H1 (cell line): Measurements from ENCODE around the gene TRIM5. TPM values are rescaled to one million over a fixed set of nuclear protein-coding genes. Genes with fewer than 3 reads are reported as not detected.

Source experiments
- CTCF ChIA-PET: fragments of 300-600 bp; sonication (Branson Sonifier 250); formaldehyde crosslinking; loops from one replicate; lab custom pipeline; 2021; ENCODE audit not compliant: partially characterized antibody; lab: Charles Lee
- POLR2A ChIA-PET: fragments of 300-600 bp; sonication (Branson Sonifier 250); formaldehyde crosslinking; loops from one replicate; lab custom pipeline; 2021; ENCODE audit warnings: inconsistent platforms; ENCODE audit not compliant: partially characterized antibody; lab: Charles Lee
- DNase-seq, 2 experiments: peaks; one replicate each; pipeline versions ENCODE4 v3.0.0 to v3.0.0-alpha.2; 2010 to 2022; ENCODE audit warnings: low spot score in 2 of 2, low read depth in 1 of 2, mixed read lengths in 1 of 2
- FAIRE-seq: peaks from 2 replicates; lab custom pipeline; 2011; peaks lifted over from hg19 to GRCh38; lab: Jason Lieb, UNC
- H2AFZ ChIP-seq: 2 replicates; pipeline ENCODE4 v1.8.1; 2012; ENCODE audit warnings: low read length, inconsistent platforms
- H2AK5ac ChIP-seq: 2 replicates; pipeline ENCODE4 v1.6.1; 2013; ENCODE audit warnings: low read depth, low read length
- H2BK120ac ChIP-seq: replicated peaks from 2 replicates; pipeline ENCODE3; 2013; ENCODE audit warnings: low read depth, low read length, inconsistent platforms
- H2BK12ac ChIP-seq: 2 replicates; pipeline ENCODE4 v1.6.1; 2013; ENCODE audit warnings: low read depth, low read length
- H2BK15ac ChIP-seq: 2 replicates; pipeline ENCODE4 v1.6.1; 2013; ENCODE audit warnings: low read length
- H2BK20ac ChIP-seq: 2 replicates; pipeline ENCODE4 v1.6.1; 2013; ENCODE audit warnings: low read length
- H2BK5ac ChIP-seq: 2 replicates; pipeline ENCODE4 v1.6.1; 2013; ENCODE audit warnings: low read depth, low read length
- H3K14ac ChIP-seq: 2 replicates; pipeline ENCODE4 v1.6.1; 2013; ENCODE audit warnings: inconsistent platforms; ENCODE audit not compliant: insufficient read length
- H3K18ac ChIP-seq: 2 replicates; pipeline ENCODE4 v1.6.1; 2013; ENCODE audit warnings: low read length; ENCODE audit errors: extremely low read depth
- H3K23ac ChIP-seq: 2 replicates; pipeline ENCODE4 v1.6.1; 2013; ENCODE audit warnings: inconsistent platforms; ENCODE audit not compliant: insufficient read length
- H3K23me2 ChIP-seq: 2 replicates; pipeline ENCODE4 v1.6.1; 2013; ENCODE audit warnings: low read depth, low read length
- H3K27ac ChIP-seq: 2 replicates; pipeline ENCODE4 v1.6.1; 2011; ENCODE audit warnings: low read depth, low read length, inconsistent platforms
- H3K27me3 ChIP-seq, 4 experiments: replicated peaks in 1 of 4; 1 replicate in 1 of 4; 2 replicates in 3 of 4; pipeline versions ENCODE4 v1.6.1 to v1.8.1; 2011 to 2013; ENCODE audit warnings: low read length in 3 of 4, mild to moderate bottlenecking in 3 of 4, inconsistent platforms in 2 of 4, mixed read lengths in 2 of 4, moderate library complexity in 1 of 4; ENCODE audit not compliant: control insufficient read depth in 3 of 4, insufficient read depth in 3 of 4; ENCODE audit errors: extremely low read depth in 1 of 4
- H3K36me3 ChIP-seq, 4 experiments: 2 replicates each; pipeline versions ENCODE4 v1.6.1 to v1.8.1; 2011 to 2013; ENCODE audit warnings: mild to moderate bottlenecking in 4 of 4, low read length in 3 of 4, moderate library complexity in 2 of 4, control low read depth in 1 of 4, inconsistent platforms in 1 of 4; ENCODE audit not compliant: insufficient read depth in 4 of 4, control insufficient read depth in 2 of 4
- H3K4ac ChIP-seq: replicated peaks from 2 replicates; pipeline ENCODE3; 2013; ENCODE audit warnings: low read length, low read depth, mixed read lengths, inconsistent platforms; ENCODE audit not compliant: insufficient read length
- H3K4me1 ChIP-seq, 4 experiments: replicated peaks in 1 of 4; 1 replicate in 1 of 4; 2 replicates in 3 of 4; pipeline versions ENCODE4 v1.6.1 to v1.8.1; 2011 to 2013; ENCODE audit warnings: low read length in 3 of 4, inconsistent platforms in 2 of 4, mixed read lengths in 1 of 4; ENCODE audit not compliant: insufficient read depth in 4 of 4, control insufficient read depth in 3 of 4
- H3K4me2 ChIP-seq, 2 experiments: 2 replicates each; pipeline versions ENCODE4 v1.6.1 to v1.8.1; 2011 to 2013; ENCODE audit warnings: low read depth in 2 of 2, low read length in 2 of 2, control low read depth in 1 of 2, inconsistent platforms in 1 of 2, mild to moderate bottlenecking in 1 of 2; ENCODE audit not compliant: insufficient read depth in 1 of 2
- H3K4me3 ChIP-seq, 4 experiments: fragments of 200-600, 300-600 bp in 1 of 4; sonication (generic), shearing (Covaris generic), sonication (Bioruptor Twin) in 1 of 4; 2 replicates each; pipeline versions ENCODE4 v1.5.1 to v1.8.1; 2011 to 2016; ENCODE audit warnings: low read length in 4 of 4, low read depth in 3 of 4, control low read depth in 2 of 4, inconsistent platforms in 2 of 4, mild to moderate bottlenecking in 2 of 4, mixed read lengths in 1 of 4, moderate library complexity in 1 of 4; ENCODE audit not compliant: insufficient read depth in 2 of 4; ENCODE audit errors: extremely low read depth in 1 of 4
- H3K56ac ChIP-seq: replicated peaks from 2 replicates; pipeline ENCODE3; 2013; ENCODE audit warnings: low read depth, mild to moderate bottlenecking, mixed read lengths, low read length, inconsistent platforms; ENCODE audit not compliant: insufficient read length
- H3K79me1 ChIP-seq: 2 replicates; pipeline ENCODE4 v1.6.1; 2013; ENCODE audit warnings: low read depth, low read length, control low read depth
- H3K79me2 ChIP-seq, 2 experiments: 2 replicates each; pipeline versions ENCODE4 v1.6.1 to v1.8.1; 2012 to 2013; ENCODE audit warnings: low read length in 2 of 2, mild to moderate bottlenecking in 2 of 2, inconsistent platforms in 1 of 2; ENCODE audit not compliant: insufficient read depth in 2 of 2, control insufficient read depth in 1 of 2
- H3K9ac ChIP-seq, 4 experiments: replicated peaks in 1 of 4; 1 replicate in 1 of 4; 2 replicates in 3 of 4; pipeline versions ENCODE4 v1.6.1 to v1.8.1; 2011 to 2013; ENCODE audit warnings: low read depth in 3 of 4, low read length in 3 of 4, control low read depth in 2 of 4, mild to moderate bottlenecking in 2 of 4, moderate library complexity in 2 of 4, inconsistent platforms in 1 of 4; ENCODE audit errors: extremely low read depth in 1 of 4
- H3K9me3 ChIP-seq, 2 experiments: 2 replicates each; pipeline versions ENCODE4 v1.6.1 to v1.8.1; 2012 to 2013; ENCODE audit warnings: mild to moderate bottlenecking in 2 of 2, moderate library complexity in 2 of 2, control low read depth in 1 of 2, inconsistent platforms in 1 of 2, low read depth in 1 of 2, low read length in 1 of 2, mixed read lengths in 1 of 2; ENCODE audit not compliant: insufficient read depth in 2 of 2
- H4K20me1 ChIP-seq, 2 experiments: replicated peaks in 1 of 2; 2 replicates each; pipeline versions ENCODE3 to v1.8.1; 2011 to 2013; ENCODE audit warnings: inconsistent platforms in 2 of 2, low read length in 2 of 2, mild to moderate bottlenecking in 1 of 2; ENCODE audit not compliant: insufficient read depth in 2 of 2, control insufficient read depth in 1 of 2
- H4K5ac ChIP-seq: 2 replicates; pipeline ENCODE4 v1.6.1; 2013; ENCODE audit warnings: low read length, low read depth, mixed read lengths, inconsistent platforms; ENCODE audit not compliant: insufficient read length
- H4K8ac ChIP-seq: 2 replicates; pipeline ENCODE4 v1.8.0; 2013; ENCODE audit warnings: mild to moderate bottlenecking, moderate library complexity, low read length, inconsistent platforms; ENCODE audit not compliant: insufficient read depth; ENCODE audit errors: extremely low read depth
- H4K91ac ChIP-seq: replicated peaks from 2 replicates; pipeline ENCODE3; 2013; ENCODE audit warnings: low read length, mixed read lengths, inconsistent platforms; ENCODE audit not compliant: insufficient read length
- BCL11A ChIP-seq, 2 experiments: IDR thresholded peaks; one replicate each; pipeline ENCODE4 v1.6.1; 2011; ENCODE audit warnings: low read depth in 2 of 2, low read length in 2 of 2, mild to moderate bottlenecking in 2 of 2
- BRCA1 ChIP-seq: IDR thresholded peaks from 2 replicates; pipeline ENCODE4 v1.6.1; 2012; ENCODE audit warnings: low read depth, low read length, improper control_type of control experiment
- CBX5 ChIP-seq: fragments of 300-800, 300-1000 bp; sonication (generic); IDR thresholded peaks from 2 replicates; pipeline ENCODE4 v1.7.1; 2016; ENCODE audit warnings: antibody characterized with exemption, low read length, low read depth
- CREB1 ChIP-seq: IDR thresholded peaks from 2 replicates; pipeline ENCODE4 v1.6.1; 2012; ENCODE audit warnings: inconsistent platforms
- CTBP2 ChIP-seq: IDR thresholded peaks from 2 replicates; pipeline ENCODE4 v1.7.0; 2011; ENCODE audit warnings: borderline replicate concordance, mild to moderate bottlenecking, moderate library complexity, mixed read lengths, low read length; ENCODE audit not compliant: insufficient read depth, insufficient read length
- E2F6 ChIP-seq: IDR thresholded peaks from 2 replicates; pipeline ENCODE4 v1.6.1; 2012; ENCODE audit warnings: inconsistent platforms
- EGR1 ChIP-seq: IDR thresholded peaks from 2 replicates; pipeline ENCODE4 v1.6.1; 2011; ENCODE audit warnings: low read depth, low read length, borderline replicate concordance
- KDM1A ChIP-seq: fragments of 200-600, 300-600 bp; sonication (generic); IDR thresholded peaks from 2 replicates; pipeline ENCODE4 v1.7.1; 2016; ENCODE audit warnings: mild to moderate bottlenecking, low read length, borderline replicate concordance
- PHF8 ChIP-seq: fragments of 200-600 bp; sonication (generic); conservative IDR thresholded peaks from 2 replicates; pipeline ENCODE4 v1.7.1; 2012; ENCODE audit warnings: low read depth, mild to moderate bottlenecking, inconsistent platforms, low read length, moderate library complexity
- POLR2A ChIP-seq, 2 experiments: IDR thresholded peaks; 1 replicate in 1 of 2; 2 replicates in 1 of 2; pipeline ENCODE4 v1.6.1; 2011; ENCODE audit warnings: low read depth in 2 of 2, low read length in 2 of 2, mild to moderate bottlenecking in 2 of 2; ENCODE audit errors: control extremely low read depth in 1 of 2
- RAD21 ChIP-seq, 2 experiments: IDR thresholded peaks in 1 of 2; conservative IDR thresholded peaks in 1 of 2; 2 replicates each; pipeline ENCODE4 v1.6.1; 2011; ENCODE audit warnings: low read depth in 2 of 2, low read length in 2 of 2, improper control_type of control experiment in 1 of 2, inconsistent platforms in 1 of 2, mild to moderate bottlenecking in 1 of 2, moderate library complexity in 1 of 2
- SP4 ChIP-seq: IDR thresholded peaks from 2 replicates; pipeline ENCODE4 v1.6.1; 2012; ENCODE audit warnings: low read length, inconsistent platforms
- SUZ12 ChIP-seq: fragments of 200-600 bp; sonication (generic); IDR thresholded peaks from 2 replicates; pipeline ENCODE4 v1.6.1; 2012; ENCODE audit warnings: mild to moderate bottlenecking, inconsistent platforms, low read length, moderate library complexity, mixed read lengths
- TAF7 ChIP-seq: optimal IDR thresholded peaks from 2 replicates; pipeline ENCODE3; 2011; ENCODE audit warnings: low read depth, mild to moderate bottlenecking, inconsistent platforms, low read length, moderate library complexity, borderline replicate concordance
- WGBS, 2 experiments: shearing (Covaris generic) in 1 of 2; methylation state at CpG; one replicate each; pipeline versions ENCODE4 v1.1.6 to v1.1.7; 2013 to 2015; ENCODE audit warnings: low lambda C conversion rate in 2 of 2, mixed read lengths in 2 of 2, inconsistent platforms in 1 of 2, low coverage in 1 of 2, missing lambda C conversion rate in 1 of 2; ENCODE audit not compliant: insufficient replicate concordance in 2 of 2, insufficient coverage in 1 of 2, insufficient read length in 1 of 2; ENCODE audit errors: extremely low coverage in 1 of 2, missing lambda C conversion rate in 1 of 2; 5-methylcytosine and 5-hydroxymethylcytosine counted together
- polyA plus RNA-seq, 7 experiments: library from polyadenylated mRNA; depleted of rRNA in 3 of 7; stranded (reverse) in 5 of 7; unstranded in 2 of 7; fragments of >200 nt in 5 of 7; fragments of 200-250 nt in 2 of 7; gene quantifications; 1 replicate in 5 of 7; 2 replicates in 1 of 7; 4 replicates in 1 of 7; pipeline versions ENCODE4 v1.2.1 to v1.2.3, GENCODE V29; 2011 to 2013; ENCODE audit warnings: missing spikeins in 2 of 7, mixed read lengths in 2 of 7
- total RNA-seq: library from RNA; stranded (reverse); fragmentation: NEBNext Ultra II Directional; extraction: Animal tissue kit (Norgen Biotek cat#: 25700); gene quantifications from 2 replicates; pipeline ENCODE4 v1.2.1, GENCODE V29; 2021

Gene TRIM5
- total and polyA plus RNA-seq, 2 of the 8 experiments (the other 6 are each of a cell fraction or from before 2014, with no cell fraction given) = 23.5 to 35.5 TPM

- FAIRE-seq = no peak
- Histone ChIP-seq H3K23me2 (peaks cover 5% of the 10 kb centered on the region), H4K8ac (no peak overlapping the region), H3K4me1 (peaks cover 0 to 12% (median 2%) of the 10 kb centered on the region in 4 experiments; a peak in 4 of 7 replicates), H3K4me2 (no peak overlapping the region), H3K23ac (no peak overlapping the region), H3K4ac (no peak overlapping the region), H2BK120ac (no peak overlapping the region), H2BK15ac (no peak overlapping the region), H4K20me1 (no peaks in the 10 kb centered on the region), H2AFZ (no peak overlapping the region), H3K36me3 (peaks cover 0 to 4% (median 0%) of the 10 kb centered on the region in 4 experiments; a peak in 2 of 8 replicates), H4K91ac (no peak overlapping the region), H3K9ac (no peak overlapping the region), H3K79me2 (peaks cover 0 to 14% of the 10 kb centered on the region in 2 experiments; a peak in 2 of 4 replicates), H3K14ac (no peak overlapping the region), H3K27me3 (no peaks in the 10 kb centered on the region), H2BK12ac (no peak overlapping the region), H3K9me3 (peaks cover 0 to 12% of the 10 kb centered on the region in 2 experiments; a peak in 1 of 4 replicates), H3K4me3 (no peak overlapping the region), H2BK5ac (no peak overlapping the region), H2AK5ac (no peak overlapping the region), H3K56ac (no peak overlapping the region), H4K5ac (no peak overlapping the region), H3K27ac (no peak overlapping the region), H3K18ac (no peak overlapping the region), H3K79me1 (no peaks in the 10 kb centered on the region; the same call in 1 of the 2 replicates), H2BK20ac (no peak overlapping the region)
- POLR2A ChIA-PET = no interaction called here
- WGBS, 2 experiments = 97% methylated on average over 4 of the region's 4 CpGs; no CpG with 5 or more reads in 1 of the 2 experiments
- CTCF ChIA-PET = no interaction called here
- no peak for DNase-seq
- TF ChIP-seq PHF8 = no peak
- TF ChIP-seq CTBP2 = no peak
- no peak for TF ChIP-seq BRCA1
- no peak for TF ChIP-seq RAD21 (IDR thresholded peaks at IDR 0.05 in 1 of 2, conservative IDR thresholded peaks at IDR 0.05 in 1 of 2; ENCODE audit: low read depth in 2 of 2, low read length in 2 of 2)
- no peak for TF ChIP-seq CREB1
- no peak for TF ChIP-seq BCL11A (IDR thresholded peaks at IDR 0.05; ENCODE audit: low read depth in 2 of 2, low read length in 2 of 2)
- TF ChIP-seq KDM1A = no peak
- TF ChIP-seq SUZ12 = no peak
- no peak for TF ChIP-seq SP4
- no peak for TF ChIP-seq TAF7
- no peak for TF ChIP-seq POLR2A (IDR thresholded peaks at IDR 0.05; ENCODE audit: control extremely low read depth in 1 of 2, low read depth in 2 of 2, low read length in 2 of 2)
- no peak for TF ChIP-seq CBX5
- no peak for TF ChIP-seq EGR1
- no peak for TF ChIP-seq E2F6
Observed at GRCh38 chr11:5686426-5686825, 1.6 kb upstream of the TRIM5 start.
